SW480 (cell line): ENCODE measurements around the gene OR5H1.
"Not testable (repeated sequence)": the region's sequence is repeated elsewhere in the genome, so short reads cannot be mapped to it uniquely, and the experiment has no call there.

ENCODE experiments used
- DNase-seq: peaks from one replicate; pipeline ENCODE4 v3.0.0-alpha.2; 2016; ENCODE audit warnings: low spot score

The OR5H1 gene

DNA sequence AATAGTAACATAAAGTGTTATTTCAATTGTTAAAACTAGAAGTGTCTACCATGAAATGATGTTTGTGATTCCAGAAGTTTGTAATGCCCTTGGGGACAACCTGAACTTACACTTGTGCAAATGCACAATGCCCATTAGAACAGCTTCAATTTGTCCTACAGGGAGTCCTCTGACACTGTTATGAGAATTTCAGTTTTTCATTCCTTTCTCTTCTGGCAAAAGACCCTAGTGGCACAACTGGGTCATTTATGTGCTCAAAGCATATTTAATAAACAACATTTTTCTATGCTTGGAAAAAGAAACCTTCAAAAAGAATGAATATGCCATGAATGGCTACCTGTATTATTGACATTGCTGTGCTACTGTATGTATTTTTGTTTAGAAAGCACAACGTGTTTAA is at the start of gene OR5H1:
Gene OR5H1, plus strand, starts transcription at position 301 of the 400 bp plus-strand sequence. CDS start 1,977 bp downstream, outside the sequence.
- DNase-seq, result no peak

DNA sequence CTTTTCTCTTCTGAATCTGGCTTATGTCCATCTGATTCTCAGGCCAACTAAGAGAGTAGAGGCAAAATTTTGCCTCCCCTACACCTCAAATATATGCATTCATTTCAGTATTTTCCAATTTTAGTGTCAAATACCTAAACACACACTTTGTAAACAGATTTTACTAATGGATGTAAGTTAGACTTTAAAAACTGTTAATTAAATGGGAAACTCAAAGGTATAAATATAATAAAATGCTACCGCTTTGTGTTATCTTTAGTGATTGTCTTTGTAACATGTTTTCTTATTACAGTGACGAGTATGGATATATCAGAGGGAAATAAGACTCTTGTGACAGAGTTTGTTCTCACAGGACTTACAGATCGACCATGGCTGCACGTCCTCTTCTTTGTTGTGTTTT is 43.6 kb upstream of the OR5H1 start, which contains the start of gene OR5AC2:
Gene OR5AC2, plus strand, starts transcription at position 301 of the 400 bp plus-strand sequence. Its CDS starts 0 bp downstream, at position 301.
- no peak for DNase-seq

DNA sequence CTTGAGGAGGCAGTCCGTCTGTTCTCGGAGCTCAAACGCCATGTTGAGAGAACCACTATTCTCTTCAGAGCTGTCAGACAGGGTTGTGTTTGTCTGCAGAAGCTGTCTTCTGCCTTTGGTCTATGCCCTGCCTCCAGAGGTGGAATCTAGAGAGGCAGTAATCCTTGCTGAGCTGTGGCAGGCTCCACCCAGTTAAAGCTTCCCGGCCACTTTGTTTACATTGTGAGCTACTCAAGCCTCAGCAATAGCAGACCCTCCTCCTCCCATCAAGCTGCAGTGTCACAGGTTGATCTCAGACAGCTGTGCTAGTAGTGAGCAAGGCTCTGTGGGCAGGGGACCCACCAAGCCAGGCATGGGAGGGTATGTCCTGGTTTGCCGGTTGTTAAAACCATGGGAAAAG is 34.6 kb upstream of the OR5H1 start:
- no peak for DNase-seq

DNA sequence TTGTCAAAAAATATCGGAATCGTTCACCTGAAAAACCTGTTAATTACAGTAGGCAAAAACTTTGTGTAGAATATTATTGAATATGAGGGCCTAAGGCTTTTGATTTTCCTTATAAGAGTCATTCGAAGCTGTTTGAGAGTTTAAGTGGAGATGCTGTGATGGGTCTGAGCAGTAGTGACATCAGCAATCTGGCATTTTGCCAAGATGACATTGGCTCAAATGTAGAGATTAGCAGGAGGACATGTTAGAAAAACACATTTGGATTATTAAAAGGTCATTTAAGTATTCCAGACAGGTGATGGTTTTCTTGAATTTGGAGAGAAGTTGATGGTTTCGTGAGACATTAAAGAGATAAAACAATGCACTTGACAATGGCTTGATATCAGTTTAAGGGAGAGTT is 30.7 kb upstream of the OR5H1 start:
- DNase-seq, result no peak

DNA sequence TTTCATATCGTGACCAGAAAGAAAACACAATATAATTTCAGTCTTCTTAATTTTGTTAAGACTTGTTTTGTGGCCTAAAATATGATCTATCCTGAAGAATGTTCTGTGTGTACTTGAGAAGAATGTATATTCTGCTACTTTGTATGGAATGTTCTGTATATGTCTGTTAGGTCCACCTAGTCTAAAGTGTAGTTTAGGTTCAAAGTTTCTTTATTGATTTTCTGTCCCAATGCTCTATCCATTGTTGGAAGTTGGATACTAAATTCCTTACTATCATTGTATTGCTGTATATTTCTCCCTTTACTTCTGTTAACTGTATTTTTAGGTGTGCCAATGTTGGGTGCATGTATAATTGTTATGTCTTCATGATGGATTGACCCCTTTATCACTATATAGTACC is 22.4 kb upstream of the OR5H1 start:
- DNase-seq, result no peak

DNA sequence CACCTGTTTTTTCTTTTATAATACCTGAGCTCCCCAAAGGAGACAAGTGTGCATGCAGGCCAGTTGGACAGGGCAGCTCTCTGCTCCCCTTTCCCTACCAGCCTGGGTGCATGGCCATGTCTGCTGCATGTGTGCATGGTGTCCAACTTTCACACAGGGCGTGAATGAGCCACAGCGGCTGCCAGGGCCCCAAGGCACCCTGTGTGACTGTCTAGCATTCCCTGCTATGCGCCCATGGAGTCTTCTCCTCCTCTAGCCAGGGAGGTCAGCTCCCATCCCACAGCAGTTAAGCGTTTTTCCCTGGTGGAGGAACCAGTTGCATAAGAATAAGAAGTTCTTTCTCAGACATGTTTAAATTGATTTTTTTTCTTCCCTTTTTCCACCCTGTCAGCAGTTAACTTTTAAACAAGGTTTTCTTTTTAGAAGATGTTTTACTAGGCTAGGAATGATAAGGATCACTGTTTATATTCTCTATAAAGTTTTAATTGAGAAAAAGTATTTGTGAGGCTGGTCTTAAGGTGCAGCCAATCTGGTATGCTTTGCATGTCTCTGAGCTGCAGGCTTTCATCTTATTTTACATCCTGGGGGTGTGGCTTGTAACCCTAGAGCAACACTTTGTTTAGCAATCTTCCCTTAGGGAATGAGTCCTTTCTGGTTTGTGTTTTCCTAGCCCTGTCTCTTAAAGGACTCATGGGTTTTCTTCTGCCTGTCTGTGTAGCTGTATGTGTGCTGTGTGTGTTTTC is 20.5 kb upstream of the OR5H1 start:
- DNase-seq, result no peak

DNA sequence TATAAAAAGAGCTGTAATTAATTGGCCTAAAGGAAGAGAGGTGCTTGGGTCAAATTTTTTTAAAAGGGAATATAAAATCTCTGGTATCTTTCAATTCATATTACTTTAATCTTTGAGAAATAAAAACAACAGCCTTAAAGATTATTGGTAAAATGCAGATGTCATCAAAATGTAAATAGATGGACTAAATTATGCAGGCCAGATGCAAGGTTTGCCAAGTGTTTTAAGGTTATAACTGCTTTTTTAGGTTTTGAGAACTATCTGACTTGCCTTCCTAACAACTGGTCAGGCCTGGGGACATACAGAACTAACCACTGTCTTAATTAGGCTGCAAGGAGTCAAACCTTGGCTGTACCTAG is 20.0 kb upstream of the OR5H1 start:
- no peak for DNase-seq

DNA sequence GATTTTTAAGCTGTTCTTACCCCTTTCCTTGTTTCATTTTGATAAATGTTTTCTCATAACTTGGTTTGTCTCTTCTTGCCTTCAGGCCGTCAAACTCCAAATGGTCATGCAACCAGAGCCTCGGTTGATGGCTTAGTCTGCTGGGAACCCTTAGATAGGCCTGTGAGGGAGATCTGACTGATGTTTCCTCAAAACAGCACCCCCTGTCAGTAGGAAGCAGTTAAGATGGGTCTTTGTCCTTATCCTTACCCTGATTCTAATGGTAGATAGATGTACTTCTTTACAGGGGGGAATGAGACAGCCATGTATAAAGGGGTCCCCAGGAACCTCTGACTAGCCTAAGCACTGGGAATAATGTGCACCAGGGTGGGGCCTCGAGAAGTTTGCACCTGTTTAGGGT is 16.3 kb upstream of the OR5H1 start:
- DNase-seq, result no peak

DNA sequence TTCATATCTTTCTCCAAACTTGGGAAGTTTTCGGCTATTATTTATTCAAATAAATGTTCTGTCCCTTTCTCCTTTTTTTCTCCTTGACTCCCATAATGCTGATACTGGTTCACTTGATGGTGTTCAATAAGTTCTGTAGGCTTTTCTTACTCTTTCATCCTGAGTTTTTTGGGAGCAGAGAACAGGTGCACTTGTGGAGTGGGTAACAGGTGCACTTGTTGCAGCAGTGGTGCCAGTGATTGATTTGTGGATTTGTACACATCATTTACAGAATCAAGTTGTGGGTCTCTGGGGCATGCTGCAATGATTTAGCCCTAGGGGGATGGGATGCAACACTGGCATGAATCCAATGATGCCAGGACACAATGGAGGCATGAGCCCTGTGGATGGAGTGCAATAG is 14.8 kb upstream of the OR5H1 start:
- DNase-seq, result no peak

DNA sequence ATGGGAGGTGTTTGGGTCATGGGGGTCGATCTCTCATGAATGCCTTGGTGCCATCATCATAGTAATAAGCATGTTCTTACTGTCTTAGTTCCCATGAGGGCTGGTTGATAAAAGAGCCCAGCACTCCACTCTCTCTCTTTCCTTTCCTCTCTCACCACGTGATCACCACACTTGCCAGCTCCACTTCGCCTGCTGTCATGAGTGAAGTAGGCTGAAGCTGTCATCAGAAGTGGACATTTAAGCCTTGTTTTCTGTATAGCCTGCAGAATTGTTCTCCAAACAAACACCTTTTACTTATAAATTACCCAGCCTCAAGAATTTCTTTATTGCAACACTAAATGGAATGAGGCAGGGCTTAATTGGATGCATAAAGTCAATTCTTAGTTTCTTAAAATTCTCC is 6.1 kb downstream of the OR5H1 start:
- DNase-seq, result no peak

DNA sequence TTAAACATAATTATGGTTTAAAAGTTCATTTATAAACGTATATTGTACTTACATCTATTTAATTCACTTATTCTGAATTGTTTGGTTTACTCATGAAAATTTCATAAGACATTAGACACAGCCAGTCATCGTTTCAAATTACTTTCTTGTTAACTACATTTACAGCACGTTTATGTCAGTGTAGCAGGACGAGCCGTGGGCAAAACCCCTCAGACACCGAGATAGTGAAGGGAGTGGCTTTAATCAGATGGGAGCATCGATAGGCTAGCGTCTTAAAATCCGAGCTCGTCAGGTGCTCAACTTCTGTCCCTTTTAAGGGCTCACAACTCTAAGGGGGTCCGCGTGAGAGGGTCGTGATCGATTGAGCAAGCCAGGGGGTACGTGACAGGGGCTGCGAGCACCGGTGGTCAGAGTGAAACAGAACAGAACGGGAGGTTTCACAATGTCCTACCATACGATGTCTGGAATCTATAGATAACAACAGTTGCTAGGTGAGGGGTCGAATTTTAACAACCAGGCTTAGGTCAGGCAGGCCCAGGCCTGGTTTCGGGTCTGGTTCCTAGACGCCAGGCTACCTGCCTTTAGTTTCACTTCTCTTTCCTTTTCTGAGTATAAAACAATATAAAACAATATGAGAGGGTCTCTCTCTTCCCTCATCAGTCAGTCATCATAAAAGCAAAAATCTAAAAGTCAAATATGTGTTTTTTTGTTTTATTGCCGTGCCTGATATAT is 7.5 kb downstream of the OR5H1 start:
- DNase-seq, result not testable (repeated sequence)

DNA sequence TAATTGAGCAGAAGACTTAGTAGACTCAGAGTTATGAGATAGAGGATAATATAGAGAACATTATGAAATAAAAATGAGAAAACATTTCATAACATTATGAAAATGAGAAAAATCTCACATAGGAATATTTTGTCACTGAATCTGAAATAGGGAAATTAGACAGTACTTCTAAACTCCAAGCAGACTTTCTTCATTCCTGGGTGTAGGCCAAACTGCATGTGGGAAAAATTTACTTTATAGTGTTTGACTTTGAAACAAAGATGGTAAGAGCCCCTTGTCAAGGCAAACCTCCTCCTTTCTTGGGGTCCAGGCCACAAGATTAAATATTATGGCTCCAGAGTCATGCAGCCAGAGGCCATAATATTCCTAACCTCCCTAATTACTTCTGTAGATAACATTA is 10.0 kb downstream of the OR5H1 start:
- no peak for DNase-seq

DNA sequence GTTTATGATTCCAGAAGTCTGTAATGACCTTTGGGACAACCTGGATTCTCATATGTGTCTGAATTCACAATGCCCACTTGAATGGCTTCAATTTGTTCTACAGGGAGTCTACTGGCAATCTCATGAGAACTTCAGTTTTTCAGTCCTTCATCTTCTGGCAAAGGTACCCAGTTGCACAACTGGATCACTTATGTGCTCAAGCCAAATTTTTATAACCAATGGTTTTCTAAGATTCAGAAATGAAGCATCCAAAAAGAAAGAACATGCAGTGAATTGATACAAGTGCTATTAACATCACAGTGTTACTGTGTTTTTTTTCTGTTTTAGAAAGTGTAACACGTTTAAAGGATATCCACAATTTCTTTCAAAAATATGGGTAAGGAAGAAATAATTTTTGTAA is 16.7 kb downstream of the OR5H1 start, which contains the start of gene OR5H14:
Gene OR5H14, plus strand, starts transcription at position 301 of the 400 bp plus-strand sequence. CDS start 1,907 bp downstream, outside the sequence.
- DNase-seq, result no peak

DNA sequence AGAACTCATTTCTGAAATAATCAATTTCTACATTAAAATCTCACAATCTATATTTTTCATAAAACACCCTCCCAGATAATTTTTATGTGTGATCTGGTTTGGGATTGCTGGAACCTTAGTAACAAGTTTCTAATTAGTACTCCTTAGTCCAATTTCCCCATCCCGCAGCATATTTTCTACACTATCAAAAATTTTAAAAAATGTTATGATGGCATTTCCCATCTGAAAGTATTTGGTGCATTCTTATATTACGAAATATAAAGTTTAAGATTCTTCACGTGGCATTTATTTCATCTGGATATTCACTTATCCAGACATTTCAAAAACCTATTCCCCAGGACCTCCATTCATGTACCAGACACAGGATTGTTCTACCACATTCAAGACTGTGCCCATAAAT is 18.2 kb downstream of the OR5H1 start:
- no peak for DNase-seq

DNA sequence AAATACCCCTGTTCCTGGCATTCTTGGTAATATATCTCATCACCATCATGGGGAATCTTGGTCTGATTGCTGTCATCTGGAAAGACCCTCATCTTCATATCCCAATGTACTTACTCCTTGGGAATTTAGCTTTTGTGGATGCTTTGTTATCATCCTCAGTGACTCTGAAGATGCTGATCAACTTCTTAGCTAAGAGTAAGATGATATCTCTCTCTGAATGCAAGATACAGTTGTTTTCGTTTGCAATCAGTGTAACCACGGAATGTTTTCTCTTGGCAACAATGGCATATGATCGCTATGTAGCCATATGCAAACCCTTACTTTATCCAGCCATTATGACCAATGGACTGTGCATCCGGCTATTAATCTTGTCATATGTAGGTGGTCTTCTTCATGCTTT is 18.9 kb downstream of the OR5H1 start:
- not testable (repeated sequence) for DNase-seq

DNA sequence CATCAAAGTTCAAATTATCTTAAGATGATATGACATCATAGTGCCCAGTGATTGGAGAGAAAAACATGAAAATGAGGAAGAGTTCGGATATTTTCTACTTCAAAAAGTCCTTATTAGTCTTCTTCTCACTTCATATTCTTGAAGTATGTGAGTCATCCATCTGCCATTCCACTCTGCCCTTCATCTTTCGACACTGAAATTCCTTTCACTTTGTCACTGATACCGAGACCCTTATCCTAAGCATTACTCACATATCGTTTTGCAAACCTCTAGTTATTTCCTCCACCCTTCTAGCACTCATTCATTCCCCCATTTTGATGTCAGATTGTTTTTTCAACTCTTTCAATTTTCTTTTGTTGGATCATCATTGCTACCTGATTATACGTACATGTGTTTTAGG is 20.7 kb downstream of the OR5H1 start:
- DNase-seq, result no peak

DNA sequence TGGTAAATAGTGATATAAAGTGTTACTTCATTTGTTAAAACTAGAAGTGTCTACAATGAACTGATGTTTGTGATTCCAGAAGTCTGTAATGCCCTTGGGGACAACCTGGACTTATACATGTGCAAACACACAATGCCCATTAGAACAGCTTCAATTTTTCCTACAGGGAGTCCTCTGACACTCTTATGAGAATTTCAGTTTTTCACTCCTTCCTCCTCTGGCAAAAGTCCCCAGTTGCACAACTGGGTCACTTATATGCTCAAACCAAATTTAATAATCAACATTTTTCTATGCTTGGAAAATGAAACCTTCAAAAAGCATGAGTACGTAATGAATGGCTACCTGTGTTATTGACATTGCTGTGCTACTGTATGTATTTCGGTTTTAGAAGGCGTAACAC is 35.9 kb downstream of the OR5H1 start, which contains the start of gene OR5H15:
Gene OR5H15, plus strand, starts transcription at position 301 of the 400 bp plus-strand sequence. CDS start 2,004 bp downstream, outside the sequence.
- DNase-seq, result no peak

DNA sequence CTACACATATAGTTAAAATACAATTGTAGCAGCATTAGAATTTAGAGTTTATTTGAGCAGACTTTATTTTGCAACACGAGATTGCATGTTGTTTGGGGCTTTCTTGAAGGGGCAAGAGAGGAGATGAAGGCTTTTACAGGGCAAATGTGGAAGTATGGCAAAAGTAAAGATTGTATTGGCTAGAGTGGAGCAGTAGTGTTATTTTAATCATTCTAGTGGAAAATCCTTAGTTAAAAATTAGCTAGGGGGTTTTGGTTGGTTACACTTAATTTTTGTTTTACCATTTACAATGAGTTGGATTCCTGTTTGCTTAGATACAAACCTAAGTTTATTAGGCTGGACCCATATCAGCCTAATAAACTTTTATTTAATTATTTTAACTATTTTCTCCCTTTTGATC is 40.5 kb downstream of the OR5H1 start:
- no peak for DNase-seq

DNA sequence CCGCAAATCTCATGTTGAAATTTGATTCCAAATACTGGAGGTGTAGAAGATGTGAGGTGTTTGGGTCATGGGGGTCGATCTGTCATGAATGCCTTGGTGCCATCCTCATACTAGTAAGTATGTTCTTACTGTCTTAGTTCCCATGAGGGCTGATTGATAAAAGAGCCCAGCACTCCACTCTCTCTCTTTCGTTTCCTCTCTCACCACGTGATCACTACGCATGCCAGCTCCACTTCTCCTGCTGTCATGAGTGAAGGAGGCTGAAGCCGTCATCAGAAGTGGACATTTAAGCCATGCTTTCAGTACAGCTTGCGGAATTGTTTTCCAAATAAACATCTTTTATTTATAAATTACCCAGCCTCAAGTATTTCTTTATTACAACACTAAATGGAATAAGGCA is 42.1 kb downstream of the OR5H1 start:
- DNase-seq, result no peak

DNA sequence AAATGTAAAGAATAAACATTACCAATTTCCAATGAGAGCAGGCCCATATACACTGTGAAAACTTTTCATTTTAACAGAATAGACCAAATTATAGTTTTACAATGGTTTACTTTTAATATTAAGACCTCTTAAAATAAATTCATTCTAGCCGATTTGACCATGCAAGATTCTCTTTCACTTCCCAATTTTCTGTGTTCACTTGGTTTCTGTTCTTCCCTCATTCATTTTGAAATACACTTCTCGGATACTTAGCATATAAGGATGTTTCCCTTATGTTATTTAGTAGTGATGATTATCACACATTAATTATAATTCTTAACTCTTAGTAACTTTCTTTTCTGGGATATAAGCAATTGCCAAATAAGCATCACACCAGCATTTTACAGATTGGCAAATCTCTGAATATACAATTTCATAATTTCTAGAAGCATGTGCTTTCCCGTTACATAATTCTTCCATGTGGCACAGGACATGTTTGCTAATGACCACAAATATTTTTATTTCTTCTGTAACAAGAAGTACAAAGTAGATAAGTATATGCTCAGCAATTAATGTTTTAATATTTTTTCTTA is 49.9 kb downstream of the OR5H1 start:
- DNase-seq, result no peak

DNA sequence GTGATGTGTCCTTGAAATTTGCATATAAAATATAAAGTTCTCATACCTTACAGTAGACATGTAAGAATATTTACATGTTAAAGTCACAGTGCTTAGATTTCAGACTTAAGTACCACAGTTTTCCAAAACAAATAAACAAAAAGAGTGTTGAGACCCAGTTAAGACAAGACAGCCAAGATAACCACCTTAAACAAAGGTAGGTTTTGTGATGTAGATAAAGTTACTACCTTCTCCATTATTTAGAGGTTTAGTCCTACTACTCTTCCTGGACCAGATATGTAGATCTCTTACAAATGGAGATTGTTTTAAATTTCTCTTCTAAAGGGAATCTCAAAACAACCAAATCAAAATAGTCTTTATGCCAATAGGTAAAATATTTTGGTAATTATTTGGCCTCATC is 51.7 kb downstream of the OR5H1 start:
- DNase-seq, result no peak

DNA sequence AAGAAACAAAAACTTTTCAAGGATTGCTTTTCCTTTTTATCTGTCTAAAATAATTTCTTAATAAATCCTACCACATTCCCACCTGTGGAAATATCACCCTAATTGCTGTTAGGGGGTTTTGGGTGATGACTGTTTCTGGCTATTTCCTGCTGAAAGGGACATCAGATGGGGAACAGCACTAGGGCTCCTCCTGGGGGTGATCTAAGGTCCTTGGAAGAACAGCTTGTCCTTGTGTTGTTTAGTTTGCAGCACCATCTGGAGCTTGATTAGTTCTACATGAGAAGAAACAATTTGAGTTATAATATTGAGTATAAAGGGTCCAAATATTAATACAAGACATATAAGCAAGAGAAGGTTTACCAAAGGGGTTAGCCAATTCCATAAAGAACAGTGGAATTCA is 54.7 kb downstream of the OR5H1 start:
- DNase-seq, result no peak
